Stimulated activated CD8-positive, alpha-beta memory T cell treated with anti-CD3 and anti-CD28 coated beads, Interleukin-12 subunit alpha, Interleukin-12 subunit beta, amount 100 ng/mL, for 1 hour (primary cell): ENCODE data around the gene INKA2.

Experiments used
- DNase-seq: peaks from one replicate; pipeline ENCODE4 v3.0.0-alpha.2; 2020; ENCODE audit warnings: low read depth

The INKA2 gene

DNA sequence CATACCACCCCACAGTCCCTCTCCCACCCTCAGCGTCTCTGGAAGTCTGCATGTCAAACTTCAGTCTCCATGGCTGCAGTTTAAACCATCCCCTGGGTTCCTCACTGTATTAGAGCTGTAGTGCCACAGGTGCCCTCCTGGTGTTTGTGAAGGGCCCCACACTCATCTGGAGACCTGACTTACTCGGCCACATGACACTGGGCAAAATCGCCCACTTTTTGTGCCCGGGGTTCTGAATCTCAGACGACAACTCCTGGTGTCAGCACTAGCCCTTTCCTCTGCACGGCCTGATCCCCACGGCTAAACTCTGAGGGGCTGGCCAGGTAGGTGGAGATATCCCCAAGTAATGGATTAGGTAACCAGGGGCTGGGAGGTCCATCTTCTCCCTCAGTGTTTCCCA is 6.5 kb downstream of the INKA2 start:
- DNase-seq = no peak

DNA sequence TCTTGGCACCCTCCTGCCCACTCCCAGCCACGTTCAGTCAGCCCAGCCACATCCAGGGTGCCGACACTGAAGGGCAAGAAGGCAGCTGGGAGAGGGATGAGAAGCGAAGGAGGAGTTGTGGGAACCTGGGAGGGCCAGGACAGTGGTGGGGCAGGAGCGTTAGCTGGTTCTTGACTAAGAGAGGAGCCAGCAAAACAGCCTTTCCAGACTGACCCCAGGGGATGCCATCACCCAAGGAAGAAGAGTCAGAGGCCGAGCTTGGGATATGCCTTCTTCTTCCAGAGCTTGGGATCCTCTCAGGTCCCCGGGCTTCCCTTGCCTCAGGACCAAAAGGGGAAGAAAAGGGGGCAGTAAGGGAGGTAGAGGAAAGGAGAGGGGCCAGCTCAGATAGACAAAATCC is 7.2 kb downstream of the INKA2 start:
- DNase-seq = no peak

DNA sequence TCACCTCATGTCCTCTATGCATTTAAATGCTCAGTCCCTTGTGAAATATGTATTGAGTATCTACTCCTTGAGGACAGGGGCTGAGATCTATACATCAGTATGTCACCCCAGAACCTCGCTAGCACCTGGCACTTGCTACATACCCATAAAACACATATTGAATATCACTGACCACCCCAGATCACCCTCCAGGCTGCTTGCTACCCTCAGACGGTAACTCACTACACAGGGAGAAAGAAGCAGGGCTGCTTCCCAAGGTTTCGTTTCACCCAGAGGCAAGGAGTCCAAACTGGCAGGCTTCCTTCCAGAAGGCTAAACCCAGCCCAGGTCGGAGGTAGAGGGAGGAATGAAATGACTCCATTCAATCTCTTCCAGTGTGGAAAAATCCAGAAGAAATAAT is 8.5 kb downstream of the INKA2 start:
- DNase-seq = no peak

DNA sequence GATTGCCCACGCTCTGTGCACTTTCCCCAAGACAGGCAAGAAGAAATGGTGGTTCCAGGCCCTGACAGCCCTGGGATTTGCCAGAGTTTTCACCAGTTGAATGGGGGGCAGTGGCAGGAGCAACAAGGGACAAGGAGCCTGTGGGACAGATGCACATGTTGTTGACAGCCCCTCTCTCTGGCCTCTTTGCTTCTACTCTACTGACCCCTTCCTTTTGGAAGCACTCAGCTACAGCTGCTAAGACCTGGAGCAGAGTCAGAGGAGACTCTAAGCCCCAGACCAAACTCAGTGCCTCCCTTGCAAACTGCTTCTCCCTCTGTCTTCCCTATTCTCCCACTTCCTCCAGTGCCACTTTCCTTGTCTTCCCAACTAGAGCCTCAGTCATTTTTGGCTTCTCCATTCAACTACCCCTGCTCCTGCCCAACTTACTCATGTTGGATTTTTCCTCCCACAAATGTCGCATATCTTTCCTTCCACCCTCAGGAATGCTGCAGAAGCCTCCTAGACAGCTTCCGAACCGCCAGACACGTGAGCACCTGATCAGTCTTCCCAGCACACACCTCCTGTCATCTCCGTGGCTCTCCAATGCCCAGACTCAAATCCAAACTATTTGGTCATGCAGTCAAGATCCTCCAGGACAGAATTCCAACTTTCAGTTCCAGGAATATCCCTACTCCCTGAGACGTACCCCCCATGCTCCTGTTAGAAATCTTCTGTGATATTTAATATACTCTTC is 9.1 kb downstream of the INKA2 start:
- DNase-seq = no peak

DNA sequence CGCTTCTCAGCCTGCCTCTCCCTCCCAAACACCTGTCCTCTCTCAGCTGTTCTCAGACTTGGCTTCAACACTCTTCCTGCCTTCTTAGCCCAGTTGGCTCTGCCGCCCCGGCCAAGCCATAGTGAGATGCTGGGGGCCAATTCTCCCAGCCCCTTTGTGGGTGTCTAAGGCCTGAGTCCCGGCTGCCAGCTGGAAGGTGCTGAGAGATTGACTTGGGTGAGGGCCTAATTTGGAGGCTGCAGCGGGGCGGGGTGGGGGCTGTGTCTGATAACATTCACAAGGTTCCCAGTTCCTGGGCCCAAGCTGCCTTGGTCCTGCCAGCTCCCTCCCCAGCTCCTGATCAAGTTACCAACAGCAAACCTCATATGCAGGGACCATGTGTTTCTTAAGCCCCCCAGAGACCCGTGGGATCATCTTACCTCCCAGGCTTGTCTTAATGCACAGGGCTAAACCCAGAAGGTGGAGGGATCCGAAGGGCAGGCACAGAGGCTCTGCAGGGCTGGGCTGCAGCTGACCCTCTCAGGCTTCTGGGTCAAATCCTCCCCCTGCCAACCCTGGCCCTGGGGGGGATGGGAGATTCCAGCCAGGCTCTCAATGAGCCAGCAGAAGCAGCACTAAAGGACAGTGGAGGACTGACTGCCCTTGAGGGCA is 9.8 kb downstream of the INKA2 start:
- DNase-seq = no peak

DNA sequence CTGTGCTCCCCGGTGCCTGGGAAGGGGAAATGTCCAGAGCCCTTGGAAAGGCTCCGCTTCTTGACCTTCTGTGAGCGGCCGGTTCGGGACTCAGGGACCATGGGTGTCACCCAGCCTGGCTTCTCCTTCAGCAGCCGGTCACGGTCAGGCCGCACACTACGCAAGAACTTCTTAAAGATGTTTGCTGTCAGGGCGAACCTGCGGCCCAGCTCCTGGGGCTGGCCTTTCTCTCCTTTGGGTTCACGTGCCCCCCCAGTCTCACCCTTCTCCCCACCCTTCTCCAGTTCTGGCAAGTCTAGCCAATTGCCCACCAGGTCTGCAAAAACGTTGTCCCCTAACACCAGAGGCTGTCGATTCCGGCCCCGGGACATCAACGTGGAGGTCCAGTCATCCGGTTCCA is 12.1 kb downstream of the INKA2 start:
- DNase-seq = no peak

DNA sequence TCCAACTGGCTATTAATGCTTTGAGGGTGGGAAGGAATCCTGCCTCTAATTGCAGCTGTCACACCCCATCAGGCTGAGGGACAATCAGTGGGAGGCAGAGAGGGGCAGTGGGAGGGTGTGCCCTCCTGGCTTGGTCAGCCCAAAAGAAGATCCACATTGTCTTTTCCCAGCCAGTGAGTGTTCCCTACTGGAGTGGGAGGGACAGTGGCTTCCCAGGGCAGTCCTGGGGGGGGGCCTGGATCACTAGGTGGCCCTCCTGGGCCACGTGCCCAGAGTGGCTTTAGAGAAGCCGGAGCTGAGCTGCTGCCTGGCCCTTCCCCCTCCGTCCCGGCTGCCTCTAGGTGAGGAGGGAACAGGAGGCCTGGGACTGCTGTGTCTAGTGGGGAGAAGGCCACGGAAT is 14.0 kb downstream of the INKA2 start:
- DNase-seq = no peak

DNA sequence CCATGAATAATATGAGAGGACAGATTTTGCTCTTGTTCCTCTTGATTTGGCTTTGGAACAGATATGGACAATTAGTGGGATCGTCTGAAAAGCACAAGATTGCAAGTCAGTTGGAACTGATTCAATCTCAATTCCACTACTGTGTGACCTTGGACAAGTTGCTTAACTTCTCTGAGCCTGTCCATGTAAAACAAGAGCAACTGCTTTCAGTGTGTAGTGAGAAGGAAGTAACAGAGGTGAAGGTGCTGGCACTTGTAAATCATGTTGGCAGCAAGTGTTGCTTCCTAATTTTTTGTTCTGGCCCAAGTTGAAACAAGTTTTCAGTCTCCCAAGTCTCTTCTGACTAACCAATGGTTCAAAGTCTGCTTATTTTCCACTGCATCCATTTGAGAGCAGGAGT is 15.3 kb downstream of the INKA2 start:
- no peak for DNase-seq

DNA sequence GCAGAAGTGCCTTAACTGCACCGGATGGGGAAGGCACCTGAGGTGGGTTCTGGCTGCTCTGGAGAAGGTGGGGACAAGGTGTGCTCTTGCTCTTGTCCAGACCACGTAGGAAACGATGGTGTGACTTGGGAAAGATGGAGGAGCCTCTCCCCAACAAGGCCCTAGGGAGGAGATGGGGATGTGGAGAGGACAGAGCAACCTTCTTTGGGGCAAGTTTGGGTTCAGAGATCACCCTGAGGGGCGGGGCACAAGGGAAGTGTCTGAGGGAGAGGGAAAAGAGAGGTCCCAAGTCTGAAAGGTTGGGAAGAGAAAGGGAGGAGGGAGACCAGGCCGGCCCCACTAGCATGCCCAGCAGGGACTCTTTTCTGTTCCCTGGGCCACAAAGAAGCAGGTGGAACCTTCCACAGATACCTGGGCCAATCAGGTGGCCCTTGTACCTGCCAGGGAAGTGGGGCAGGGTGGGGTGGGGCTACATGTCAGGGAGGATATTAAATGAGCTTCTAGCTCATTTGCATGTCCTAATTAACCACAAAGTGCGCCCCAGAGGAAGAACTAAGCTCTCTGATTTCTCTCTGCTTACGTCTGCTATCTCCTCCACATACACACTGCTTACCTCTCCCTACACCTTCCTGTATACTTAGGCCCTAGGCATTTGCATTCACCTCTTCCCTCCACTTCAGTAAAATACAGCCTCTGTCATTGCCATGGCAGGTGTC is 15.9 kb downstream of the INKA2 start:
- no peak for DNase-seq

DNA sequence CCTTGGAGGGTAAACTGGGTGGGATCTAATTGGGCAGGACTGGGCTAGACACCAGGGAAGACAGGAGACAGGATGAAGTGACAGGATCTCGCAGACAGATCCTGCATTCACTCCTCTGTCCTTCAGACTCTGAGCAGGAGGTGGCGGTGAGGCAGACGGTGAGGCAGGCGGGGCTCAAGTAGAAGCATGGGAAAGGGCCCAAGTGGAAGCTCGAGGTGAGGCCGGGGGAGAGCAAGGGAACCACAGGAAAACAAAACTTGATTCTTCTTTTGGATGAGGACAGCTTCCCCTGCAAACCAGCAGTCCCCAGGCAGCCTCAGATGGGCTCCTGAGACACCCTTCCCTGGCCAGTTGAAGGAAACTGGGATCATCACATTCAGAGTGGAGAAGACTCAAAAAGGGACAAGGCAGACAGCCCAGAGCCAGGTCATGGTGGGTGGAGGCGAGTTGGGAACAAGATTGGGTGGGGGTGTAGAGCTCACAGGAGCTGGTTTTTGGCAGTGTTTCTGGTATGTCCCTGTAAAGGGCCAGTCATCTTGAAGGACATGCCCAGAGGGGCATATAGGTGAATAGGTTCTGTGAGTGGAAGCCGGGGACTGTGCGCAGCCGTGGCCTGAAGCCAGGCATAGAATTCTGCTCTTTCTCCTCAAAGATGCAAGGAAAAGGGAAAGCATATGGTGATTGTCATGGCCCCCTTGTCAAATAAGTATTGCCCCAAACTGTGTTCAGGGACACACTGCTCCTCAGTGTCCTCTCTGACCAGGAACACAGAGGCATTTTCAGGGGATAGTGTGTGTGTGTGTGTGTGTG is 18.0 kb downstream of the INKA2 start:
- no peak for DNase-seq

DNA sequence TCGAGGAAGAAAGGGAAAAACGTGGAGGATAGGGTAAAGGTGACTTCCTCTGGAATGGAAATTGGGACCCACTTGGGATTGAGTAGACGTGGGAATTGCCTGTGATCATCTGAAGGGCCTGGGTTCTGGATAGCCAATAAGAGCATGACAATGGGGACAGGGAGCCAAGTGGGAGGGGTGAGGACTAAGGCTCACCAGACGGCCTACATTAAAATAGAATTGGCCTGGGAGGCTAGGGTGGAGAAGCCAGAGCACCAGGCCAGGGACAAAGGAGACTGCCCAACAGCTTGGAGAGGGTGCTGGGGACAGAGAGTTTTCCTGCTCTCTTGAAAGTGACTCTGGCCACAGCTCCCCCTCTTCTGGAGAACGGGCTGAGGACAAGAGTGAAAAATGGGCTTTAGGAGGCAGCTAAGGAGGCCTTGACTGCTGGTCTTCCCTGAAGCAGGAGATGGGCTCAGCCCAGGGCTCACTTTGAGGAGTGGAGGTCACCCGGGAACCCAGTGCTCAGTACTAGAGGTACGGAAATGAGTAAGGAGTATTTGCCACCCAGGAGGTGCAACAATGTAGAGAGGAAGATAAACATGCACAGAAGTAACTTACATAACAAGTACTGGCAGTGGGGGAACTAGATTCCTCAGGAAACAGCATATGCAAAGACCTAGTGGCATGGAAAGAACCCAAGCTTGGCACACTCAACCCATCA is 18.8 kb downstream of the INKA2 start:
- no peak for DNase-seq

DNA sequence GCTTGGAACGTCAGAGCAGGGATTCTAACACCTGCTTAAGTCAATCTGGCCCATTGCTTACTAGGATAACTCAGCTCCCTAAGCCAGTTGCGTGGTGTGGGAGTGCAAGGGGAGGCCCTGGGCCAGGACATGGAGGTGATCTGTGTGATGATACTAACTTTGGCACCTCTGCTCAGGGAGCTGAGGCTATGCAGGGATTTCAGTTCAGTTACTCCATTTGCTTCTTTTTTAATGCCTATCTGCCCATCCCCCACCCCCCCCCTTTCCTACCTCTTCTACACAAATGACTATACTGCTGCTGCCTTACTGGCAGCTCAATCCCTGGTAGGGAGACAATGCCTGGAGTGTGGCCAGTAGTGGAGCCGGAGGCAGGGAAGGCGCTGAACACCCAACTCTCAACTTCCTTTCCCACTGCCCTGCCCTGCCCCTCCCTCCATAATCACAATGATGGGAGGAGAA is 19.5 kb downstream of the INKA2 start:
- no peak for DNase-seq

DNA sequence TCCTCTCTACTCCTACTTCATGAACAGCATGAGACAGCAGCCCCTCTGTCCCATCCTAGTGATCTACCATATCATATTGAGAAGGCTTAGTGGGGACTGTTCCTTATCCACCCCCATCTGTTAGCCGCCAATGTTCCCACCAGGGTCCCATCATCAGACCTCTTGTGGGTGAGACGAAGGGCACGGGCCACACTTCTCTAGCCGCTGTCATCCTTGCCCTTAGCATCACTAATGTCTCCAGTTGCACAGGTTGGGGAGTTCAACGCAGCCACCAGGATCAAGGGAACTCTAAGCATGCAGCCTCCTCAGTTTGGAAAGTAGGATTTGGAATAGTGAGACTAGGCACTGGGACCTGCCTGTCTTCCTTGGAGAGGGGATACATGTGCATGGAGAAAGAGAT is 20.1 kb downstream of the INKA2 start:
- DNase-seq = no peak

DNA sequence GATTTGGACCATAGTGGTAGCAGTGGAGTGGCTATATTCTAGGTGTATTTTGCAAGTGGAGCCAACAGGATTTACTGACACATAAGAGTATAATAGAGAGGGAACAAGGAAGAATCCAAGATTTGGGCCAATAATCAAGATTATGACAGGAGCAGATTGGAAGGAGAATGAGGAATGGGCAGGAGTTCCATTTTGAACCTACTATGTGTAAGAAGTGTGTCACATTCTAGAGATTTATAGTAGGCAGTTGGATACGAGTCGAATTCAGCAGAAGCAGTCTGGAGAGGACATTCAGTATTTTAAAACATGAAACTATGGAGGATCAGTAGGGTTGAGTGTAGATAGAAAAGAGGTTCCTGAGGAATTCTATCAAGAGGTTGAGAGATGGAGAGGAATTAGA is 21.7 kb downstream of the INKA2 start:
- DNase-seq = no peak

DNA sequence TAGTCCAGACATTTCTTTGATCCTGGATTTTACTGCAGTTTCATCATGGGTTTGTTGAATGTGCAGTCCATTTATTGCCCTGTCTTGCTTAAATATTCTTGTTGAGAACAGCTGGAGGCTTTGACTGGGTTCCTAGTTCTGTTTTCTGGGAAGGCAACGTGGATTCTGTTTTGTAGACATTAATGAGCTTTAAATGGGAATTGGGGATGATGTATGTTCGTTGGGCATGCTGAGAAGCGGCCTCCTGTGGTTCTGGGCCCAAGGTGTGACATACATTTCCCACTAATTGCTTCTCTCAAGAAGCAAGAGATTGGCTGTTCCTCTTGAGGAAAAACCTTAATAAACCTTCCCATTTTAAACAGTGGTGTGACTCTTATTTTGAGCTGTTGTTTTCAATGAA is 22.9 kb downstream of the INKA2 start:
- no peak for DNase-seq

DNA sequence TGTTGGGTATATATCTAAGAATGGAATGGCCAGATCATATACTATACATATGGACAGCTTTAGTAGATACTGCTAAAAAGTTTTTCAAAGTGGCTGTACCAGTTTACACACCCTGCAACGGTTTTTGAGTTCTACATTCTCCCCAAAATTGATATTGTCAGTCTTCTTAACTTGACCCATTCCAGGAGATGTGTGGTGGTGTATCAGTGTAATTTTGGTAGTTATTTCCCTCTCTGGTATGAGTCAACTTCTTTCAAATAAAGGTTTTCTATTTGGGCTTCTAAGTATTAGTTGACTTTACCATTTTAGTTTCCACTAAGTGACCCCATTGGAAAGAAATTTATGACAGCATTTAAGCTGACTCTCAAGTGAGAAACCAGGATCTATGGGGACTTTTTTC is 29.2 kb downstream of the INKA2 start:
- DNase-seq = no peak

DNA sequence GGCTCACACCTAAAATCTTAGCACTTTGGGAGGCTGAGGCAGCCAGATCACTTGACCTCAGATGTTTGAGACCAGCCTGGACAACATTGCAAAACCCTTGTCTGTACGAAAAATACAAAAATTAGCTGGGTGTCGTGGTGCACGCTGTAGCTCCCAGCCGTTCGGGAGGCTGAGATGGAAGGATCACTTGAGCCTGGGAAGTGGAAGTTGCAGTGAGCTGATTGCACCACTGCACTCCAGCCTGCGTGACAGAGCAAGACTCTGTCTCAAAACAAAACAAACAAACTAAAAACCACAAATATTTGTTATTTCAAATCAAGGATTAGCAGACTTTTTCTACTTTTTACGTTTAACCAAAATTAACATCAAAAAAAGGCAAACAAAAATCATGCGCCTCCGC is 31.3 kb downstream of the INKA2 start:
- DNase-seq = no peak

DNA sequence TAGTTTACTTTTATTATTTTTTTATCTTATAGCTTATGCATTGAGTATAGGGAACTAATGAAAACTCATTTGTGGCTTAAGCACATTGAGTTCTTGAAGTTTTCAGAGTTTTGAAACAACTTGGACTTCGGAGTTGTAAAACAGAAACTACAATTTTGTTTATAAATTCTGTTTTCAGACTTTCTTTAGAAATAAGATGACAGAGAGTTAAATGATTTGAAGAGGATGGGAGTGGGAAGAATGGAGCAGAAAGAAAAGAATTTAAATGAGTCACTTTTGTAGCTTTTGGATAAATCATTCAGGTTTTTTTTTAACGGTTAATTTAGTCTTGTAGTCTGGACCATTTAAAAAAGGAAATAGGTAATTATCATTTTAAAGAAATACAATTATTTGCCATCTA is 32.3 kb downstream of the INKA2 start:
- DNase-seq = no peak

DNA sequence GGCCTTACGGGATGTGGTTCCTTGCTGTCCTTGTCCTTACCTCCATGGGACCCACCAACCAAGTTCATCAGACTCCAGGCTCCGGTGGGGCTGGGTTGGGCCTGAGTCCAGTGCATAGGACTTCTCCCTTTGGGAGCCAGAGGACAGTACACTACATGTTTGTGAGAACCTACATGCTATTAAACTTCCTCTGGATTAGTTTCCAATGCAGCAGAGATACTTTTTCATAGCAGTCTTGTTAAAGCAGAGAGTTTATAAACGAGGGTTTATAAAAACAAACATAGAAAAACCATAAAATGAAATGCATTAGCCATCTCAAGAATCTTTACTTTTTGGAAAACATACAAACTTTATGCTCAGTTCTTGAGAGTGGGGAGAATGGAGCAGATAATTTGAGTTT is 33.4 kb downstream of the INKA2 start:
- no peak for DNase-seq

DNA sequence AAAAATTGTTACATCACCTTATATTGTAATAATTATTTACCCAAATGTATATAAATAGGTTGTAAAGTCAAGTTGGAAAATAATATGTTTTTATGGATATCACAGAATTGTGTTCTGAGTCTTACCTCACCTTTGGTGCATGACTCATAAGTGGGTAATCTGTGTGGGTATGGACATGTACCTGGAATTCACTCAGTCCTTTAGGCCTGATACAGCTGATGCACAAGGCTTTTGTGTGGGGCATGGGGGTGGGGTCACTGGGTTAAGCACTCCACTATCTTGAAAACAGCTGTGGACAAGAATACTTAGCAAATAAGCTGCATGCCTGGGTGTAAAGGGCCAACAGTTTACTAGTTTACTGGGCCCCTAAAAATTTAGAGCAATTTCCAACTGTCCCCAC is 34.4 kb downstream of the INKA2 start:
- no peak for DNase-seq

DNA sequence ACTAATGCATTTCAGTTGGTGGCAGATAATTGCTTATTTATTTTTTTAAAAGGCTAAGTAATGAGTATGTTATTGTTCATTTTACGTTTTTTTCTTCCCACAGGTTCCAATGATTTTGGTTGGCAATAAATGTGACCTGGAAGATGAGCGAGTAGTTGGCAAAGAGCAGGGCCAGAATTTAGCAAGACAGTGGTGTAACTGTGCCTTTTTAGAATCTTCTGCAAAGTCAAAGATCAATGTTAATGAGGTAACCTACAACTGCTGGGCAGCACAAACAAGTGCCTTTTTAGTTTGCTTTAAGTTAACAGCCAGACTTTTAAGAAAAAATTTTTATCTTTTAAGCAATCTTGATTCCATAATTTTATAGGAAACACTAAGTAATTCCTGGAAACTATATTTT is 35.0 kb downstream of the INKA2 start:
- no peak for DNase-seq

DNA sequence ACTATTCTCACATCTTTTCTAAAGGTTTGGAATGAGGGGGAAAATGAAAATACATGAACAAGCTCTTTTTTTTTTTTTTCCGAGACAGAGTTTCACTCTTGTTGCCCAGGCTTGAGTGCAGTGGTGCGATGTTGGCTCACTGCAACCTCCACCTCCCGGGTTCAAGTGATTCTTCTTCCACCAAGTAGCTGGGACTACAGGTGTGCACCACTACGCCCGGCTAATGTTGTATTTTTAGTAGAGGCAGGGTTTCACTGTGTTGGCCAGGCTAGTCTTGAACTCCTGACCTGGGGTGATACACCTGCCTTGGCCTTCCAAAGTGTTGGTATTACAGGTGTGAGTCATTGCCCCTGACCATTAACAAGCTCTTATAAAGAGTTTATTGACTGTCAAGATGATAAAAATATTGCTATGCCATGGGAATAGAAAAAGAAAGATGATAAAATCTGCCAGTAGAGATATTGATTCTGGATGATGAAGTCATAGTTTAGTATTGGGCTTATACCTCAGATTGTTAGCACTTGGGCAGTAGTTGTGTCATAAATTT is 36.6 kb downstream of the INKA2 start:
- DNase-seq = no peak
